GM06990 (cell line): ENCODE measurements around the gene GPR156.
"Not testable (repeated sequence)": the region's sequence is repeated elsewhere in the genome, so short reads cannot be mapped to it uniquely, and the experiment has no call there.

ENCODE experiments used
- DNase-seq: peaks from one replicate; pipeline ENCODE4 v3.0.0-alpha.2; 2011; ENCODE audit not compliant: insufficient read length; ENCODE audit errors: extremely low read depth
- H3K27me3 ChIP-seq: replicated peaks from 2 replicates; pipeline ENCODE4 v1.6.0; 2011; ENCODE audit warnings: low read length; ENCODE audit not compliant: control insufficient read depth, insufficient read depth
- H3K36me3 ChIP-seq: 2 replicates; pipeline ENCODE4 v1.5.1; 2011; ENCODE audit warnings: low read length; ENCODE audit not compliant: control insufficient read depth, insufficient read depth
- H3K4me3 ChIP-seq: replicated peaks from 2 replicates; pipeline ENCODE4 v1.5.1; 2011; ENCODE audit warnings: low read depth, mild to moderate bottlenecking, control low read depth, low read length
- TF ChIP-seq, protein P1 (sequence below): IDR thresholded peaks from 2 replicates; pipeline ENCODE4 v1.5.1; 2011; ENCODE audit warnings: low read length, control low read depth, mild to moderate bottlenecking, inconsistent platforms; ENCODE audit not compliant: insufficient read depth, poor library complexity, severe bottlenecking

Gene GPR156

GRCh38 chr3:120284747-120285507 is at the start of gene GPR156:
TSS of gene GPR156 (minus strand) at chr3:120285222. CDS start at chr3:120244098, 41,124 bp downstream.
- H3K36me3 ChIP-seq, result no peaks in the 10 kb centered on the region
- H3K27me3 ChIP-seq, result no peaks in the 10 kb centered on the region
- no peak for DNase-seq
- H3K4me3 ChIP-seq, result no peak within 1 kb of the TSS
- TF ChIP-seq, protein P1, sequence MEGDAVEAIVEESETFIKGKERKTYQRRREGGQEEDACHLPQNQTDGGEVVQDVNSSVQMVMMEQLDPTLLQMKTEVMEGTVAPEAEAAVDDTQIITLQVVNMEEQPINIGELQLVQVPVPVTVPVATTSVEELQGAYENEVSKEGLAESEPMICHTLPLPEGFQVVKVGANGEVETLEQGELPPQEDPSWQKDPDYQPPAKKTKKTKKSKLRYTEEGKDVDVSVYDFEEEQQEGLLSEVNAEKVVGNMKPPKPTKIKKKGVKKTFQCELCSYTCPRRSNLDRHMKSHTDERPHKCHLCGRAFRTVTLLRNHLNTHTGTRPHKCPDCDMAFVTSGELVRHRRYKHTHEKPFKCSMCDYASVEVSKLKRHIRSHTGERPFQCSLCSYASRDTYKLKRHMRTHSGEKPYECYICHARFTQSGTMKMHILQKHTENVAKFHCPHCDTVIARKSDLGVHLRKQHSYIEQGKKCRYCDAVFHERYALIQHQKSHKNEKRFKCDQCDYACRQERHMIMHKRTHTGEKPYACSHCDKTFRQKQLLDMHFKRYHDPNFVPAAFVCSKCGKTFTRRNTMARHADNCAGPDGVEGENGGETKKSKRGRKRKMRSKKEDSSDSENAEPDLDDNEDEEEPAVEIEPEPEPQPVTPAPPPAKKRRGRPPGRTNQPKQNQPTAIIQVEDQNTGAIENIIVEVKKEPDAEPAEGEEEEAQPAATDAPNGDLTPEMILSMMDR, result no peak

DNA sequence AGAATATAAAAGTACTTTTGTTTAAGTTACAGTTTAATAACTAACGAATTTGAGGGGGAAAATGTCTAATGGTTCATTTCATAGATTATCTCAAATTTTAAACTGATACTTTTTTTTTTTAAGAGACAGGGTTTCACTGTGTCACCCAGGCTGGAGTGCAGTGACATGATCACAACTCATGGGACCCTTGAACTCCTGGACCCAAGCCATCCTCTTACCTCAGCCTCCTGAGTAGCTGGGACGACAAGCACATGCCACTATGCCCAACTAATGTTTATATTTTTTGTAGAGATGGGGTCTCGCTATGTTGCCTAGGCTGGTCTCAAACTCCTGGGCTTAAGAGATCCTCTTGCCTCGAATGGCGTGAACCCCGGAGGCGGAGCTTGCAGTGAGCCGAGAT is 47.6 kb upstream of the GPR156 start:
- Histone ChIP-seq H3K36me3 (peaks cover 4% of the 10 kb centered on the region), H3K27me3 (no peaks in the 10 kb centered on the region), H3K4me3 (no peak overlapping the region)
- TF ChIP-seq, protein P1, result no peak
- DNase-seq, result no peak

GRCh38 chr3:120331076-120331475 is 46.1 kb upstream of the GPR156 start:
- no peak overlapping the region for H3K4me3 ChIP-seq
- no peak for DNase-seq
- H3K36me3 ChIP-seq, result peaks cover 4% of the 10 kb centered on the region
- TF ChIP-seq, protein P1, result no peak
- H3K27me3 ChIP-seq, result no peaks in the 10 kb centered on the region

DNA sequence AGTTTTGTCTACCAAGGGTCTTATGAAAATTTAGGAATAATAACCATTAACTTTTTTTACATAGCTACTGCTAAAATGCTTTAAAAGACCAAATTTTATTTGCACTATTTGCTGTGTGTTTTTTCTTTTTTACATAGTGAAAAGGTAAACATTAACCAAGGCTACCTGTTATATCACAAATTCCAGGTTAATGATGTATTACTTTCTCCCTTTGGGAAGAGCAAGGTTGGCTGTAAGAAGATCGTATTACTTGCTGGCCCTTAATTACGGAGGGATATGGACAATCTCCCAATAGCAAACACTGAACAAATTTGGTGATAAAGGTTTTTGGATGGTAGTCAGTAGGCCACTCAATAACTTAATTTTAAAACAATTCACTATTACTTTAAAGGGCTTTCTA is 41.8 kb upstream of the GPR156 start:
- H3K4me3 ChIP-seq, result no peak overlapping the region
- TF ChIP-seq, protein P1, result no peak
- H3K27me3 ChIP-seq, result no peaks in the 10 kb centered on the region
- no peak for DNase-seq
- peaks cover 4% of the 10 kb centered on the region for H3K36me3 ChIP-seq

GRCh38 chr3:120324190-120324589 is 39.2 kb upstream of the GPR156 start:
- no peaks in the 10 kb centered on the region; the same call in none of the 2 replicates for H3K36me3 ChIP-seq

DNA sequence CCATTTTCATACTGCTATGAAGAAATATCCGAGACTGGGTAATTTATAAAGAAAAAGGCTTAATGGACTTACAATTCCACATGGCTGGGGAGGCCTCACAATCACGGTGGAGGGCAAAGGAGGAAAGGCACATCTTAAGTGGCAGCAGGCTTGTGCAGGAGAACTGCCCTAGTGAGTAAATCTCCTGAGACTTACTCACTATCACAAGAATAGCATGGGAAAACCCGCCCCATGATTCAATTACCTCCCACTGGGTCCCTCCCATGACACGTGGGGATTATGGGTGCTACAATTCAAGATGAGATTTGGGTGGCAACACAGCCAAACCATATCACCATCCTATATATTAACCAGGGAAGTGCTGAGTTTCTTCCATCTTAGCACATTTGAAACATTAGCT is 38.7 kb upstream of the GPR156 start:
- not testable (repeated sequence) for H3K4me3 ChIP-seq, H3K36me3 ChIP-seq, H3K27me3 ChIP-seq, DNase-seq

More at GRCh38 chr3:120324190-120324589, 39.2 kb upstream of the GPR156 start:
- H3K27me3 ChIP-seq, result no peaks in the 10 kb centered on the region
- no peak for DNase-seq
- TF ChIP-seq, protein P1, result no peak
- no peak overlapping the region for H3K4me3 ChIP-seq
